Mesenteric fat pad (tissue), 1 donor: ENCODE data around the gene RPL13A. TPM values are rescaled to one million over a fixed set of nuclear protein-coding genes. Genes with fewer than 3 reads are reported as not detected.

Experiments used
- DNase-seq: peaks from one replicate; pipeline ENCODE4 v3.0.0-alpha.2; 2020; ENCODE audit warnings: low spot score
- total RNA-seq: library from RNA; stranded (reverse); fragmentation: NEBNext Ultra II Directional; extraction: Animal tissue kit (Norgen Biotek cat#: 25700); gene quantifications from one replicate; pipeline ENCODE4 v1.2.1, GENCODE V29; 2021
- donor health status: DM: yes; HTN: yes; CAD: no.

RPL13A gene
- total RNA-seq, 1 donor from 2014 or later = 2,027 TPM

- DNase-seq = no peak
These were observed 7.3 kb upstream of the RPL13A start for GRCh38 chr19:49479975-49480628.

- DNase-seq = no peak
These were observed 6.3 kb upstream of the RPL13A start for GRCh38 chr19:49481020-49481683.

DNA sequence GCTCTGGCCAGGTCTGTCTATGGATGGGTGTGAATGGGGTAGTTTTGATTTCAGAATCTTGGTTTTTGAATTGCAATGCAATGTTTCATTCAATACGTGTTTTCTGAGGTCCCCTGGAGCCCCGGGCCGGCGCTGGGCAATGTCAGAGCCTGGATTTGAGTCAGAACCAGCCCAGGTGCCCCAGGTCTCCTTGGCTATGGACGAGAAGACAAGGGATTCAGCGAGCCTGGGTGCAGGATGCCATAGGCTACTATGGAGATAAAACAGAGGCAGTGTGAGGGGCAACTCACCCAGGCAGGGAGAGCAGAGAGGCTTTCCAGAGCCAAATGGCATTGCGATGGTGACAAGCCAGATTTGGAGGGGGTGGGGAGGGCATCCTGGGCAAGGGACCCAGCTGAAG lies 1.2 kb upstream of the RPL13A start:
- DNase-seq = no peak

DNA sequence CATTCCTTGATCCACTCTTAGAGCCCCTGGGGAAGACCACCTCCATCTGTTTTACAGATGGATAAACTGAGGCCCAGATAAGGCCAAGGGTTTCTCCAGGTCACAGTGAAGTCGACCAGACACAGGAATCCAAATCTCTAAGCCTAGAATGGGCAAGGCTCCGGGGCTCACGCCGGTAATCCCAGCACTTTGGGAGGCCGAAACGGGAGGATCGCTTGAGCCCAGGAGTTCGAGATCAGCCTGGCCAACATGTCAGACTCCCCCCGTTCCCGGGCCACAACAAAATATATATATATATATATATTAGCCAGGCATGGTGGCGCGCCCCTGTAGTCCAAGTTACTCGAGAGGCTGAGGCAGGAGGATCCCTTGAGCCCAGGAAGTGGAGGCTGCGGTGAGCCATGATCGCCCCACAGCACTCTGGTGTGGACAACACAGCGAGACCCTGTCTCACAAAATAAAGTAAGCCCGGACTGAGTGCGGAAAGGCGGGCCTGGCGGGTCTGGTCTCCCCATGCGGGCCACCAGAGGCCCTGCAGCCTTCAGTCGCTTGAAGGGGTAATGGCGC lies 615 bp upstream of the RPL13A start:
- no peak for DNase-seq

DNA sequence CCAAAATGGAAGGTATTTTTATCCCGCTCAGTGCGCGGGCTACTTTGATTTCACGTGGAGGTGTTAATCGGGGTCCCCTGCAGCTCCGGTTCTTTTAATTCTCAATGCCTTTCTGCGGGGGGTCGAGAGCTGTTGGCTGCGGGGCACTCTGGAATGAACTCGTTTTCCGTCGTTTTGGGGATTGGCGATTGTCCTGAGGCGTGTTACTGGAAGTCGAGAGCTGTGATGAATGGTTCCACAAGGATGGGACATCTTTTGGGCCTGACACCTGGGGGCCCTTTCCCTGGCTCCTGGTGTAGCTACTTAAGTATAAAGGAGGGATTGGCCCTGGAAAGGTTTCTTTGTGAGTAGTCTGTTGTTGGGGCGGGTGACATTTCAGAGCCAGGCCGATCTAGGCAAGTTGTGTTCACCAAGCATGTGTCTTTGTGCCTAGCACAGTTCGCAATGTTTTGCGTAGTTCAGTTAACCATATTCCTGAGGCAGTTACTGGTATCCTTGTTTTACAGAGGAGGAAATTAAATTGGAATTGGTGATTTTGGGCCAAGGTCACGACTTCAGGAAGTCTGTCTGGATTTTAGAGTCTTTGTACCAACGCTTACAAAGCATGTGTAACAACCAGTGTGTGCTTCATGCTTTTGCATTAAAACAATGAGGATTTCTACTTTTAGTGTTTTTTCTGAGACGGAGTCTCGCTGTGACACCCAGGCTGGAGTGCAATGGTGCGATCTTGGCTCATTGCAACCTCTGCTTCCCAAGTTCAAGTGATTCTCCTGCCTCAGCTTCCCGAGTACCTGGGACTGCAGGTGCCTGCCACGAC lies 846 bp downstream of the RPL13A start:
- no peak for DNase-seq

- no peak for DNase-seq
These were observed 1.6 kb downstream of the RPL13A start for GRCh38 chr19:49488863-49489537.

GRCh38 chr19:49489601-49490167 lies 2.3 kb downstream of the RPL13A start:
- DNase-seq = no peak

GRCh38 chr19:49490287-49491029 lies 3.0 kb downstream of the RPL13A start:
- no peak for DNase-seq

GRCh38 chr19:49491030-49491803 lies 3.8 kb downstream of the RPL13A start:
- no peak for DNase-seq

DNA sequence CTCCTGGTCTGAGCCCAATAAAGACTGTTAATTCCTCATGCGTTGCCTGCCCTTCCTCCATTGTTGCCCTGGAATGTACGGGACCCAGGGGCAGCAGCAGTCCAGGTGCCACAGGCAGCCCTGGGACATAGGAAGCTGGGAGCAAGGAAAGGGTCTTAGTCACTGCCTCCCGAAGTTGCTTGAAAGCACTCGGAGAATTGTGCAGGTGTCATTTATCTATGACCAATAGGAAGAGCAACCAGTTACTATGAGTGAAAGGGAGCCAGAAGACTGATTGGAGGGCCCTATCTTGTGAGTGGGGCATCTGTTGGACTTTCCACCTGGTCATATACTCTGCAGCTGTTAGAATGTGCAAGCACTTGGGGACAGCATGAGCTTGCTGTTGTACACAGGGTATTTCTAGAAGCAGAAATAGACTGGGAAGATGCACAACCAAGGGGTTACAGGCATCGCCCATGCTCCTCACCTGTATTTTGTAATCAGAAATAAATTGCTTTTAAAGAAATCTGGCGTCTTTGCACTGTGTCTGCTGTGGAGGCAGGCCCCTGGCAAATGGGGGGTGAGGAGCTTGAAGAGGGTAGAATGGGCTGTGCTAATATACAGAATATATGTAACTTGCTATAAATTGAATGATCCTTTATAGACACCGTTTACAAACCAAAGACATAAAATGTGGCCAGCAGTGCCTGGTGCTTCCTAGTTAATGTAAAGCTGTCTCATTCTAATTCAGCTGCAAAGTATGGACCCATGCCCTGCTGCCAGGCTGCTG lies 4.6 kb downstream of the RPL13A start:
- DNase-seq = no peak

DNA sequence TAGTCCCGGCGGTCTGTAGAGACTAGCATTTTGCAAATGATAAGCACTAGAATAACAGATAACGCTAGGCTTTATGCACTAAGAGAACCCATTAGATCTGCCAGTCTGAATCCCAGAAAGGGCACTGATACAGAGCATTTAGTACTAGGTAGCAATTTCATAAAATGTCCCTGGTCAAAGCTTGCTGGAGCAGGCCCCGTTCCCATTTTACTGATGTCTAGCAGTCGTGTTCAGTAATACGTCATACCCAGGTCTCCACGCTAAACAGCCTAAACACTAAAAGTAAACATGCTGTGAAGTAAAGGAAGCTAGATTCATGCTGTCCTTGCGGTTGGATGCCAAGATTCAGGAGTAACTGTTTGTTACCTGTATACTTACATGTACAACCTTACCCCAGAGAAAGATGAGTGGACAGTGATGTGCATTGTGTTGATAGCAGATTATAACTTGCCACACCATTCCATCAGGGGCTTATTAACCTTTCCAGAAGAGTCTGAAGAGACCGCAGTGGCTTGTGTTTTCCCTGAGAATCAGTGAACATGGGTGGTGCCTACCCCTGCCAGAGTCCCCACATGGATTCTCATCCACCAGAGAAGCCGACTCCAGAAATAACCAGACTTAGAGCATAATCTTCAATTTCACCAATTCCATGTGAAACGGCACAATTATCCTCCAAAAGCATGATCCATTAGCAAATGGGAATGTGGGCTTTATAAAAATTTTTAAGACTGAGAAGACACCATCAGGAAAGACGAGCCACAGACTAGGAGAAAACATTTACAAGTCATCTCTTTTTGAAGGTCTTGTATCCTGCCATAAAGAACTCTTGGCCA lies 5.4 kb downstream of the RPL13A start:
- DNase-seq = no peak

DNA sequence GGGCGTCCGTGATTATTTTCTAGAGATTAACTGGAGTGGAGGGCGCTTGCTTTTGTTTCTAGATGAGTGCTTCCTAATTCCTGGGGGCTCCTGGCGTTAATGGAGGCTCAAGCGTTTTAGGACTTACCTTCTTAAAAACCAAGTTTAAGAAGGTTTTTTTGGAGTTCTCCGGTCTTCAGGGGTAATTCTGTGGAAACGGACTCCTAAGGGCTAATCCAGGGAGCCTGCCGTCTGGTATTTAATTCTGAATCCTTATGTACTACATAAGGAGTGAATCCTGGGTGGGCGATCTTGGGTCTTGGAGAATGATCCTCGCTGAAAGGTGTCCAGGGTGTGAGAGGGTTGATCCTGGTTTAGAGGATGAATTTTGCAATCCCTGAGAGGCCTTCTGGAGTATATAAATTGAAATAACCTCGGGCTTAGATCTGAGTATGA lies 9.2 kb downstream of the RPL13A start:
- no peak for DNase-seq

- DNase-seq = no peak
These were observed 9.8 kb downstream of the RPL13A start for GRCh38 chr19:49497047-49497788.

- no peak for DNase-seq
These were observed 10.3 kb downstream of the RPL13A start for GRCh38 chr19:49497789-49498103.

DNA sequence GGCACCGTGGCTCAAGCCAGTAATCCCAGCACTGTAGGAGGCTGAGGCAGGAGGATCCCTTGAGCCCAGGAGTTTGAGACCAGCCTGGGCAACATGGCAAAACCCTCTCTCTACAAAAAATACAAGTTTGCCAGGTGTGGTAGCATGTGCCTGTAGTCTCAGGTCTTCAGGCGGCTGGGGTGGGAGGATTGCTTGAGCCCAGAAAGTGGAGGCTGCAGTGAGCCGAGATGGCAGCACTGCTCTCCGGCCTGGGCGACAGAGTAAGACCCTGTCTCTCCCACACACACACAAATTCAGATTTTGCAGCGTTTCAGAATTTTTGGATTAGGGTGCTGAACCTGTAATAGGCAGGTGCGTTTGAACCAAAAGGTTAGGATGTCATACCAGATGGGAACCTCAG lies 11.1 kb downstream of the RPL13A start:
- DNase-seq = no peak

GRCh38 chr19:49499030-49499670 lies 11.7 kb downstream of the RPL13A start:
- no peak for DNase-seq
